HCT116 (cell line): ENCODE data around the gene CORO2A. TPM values are rescaled to one million over a fixed set of nuclear protein-coding genes. Genes with fewer than 3 reads are reported as not detected.

Experiments
- ATAC-seq: fragments of 200-7000 bp; cut with Tn5 transposase; 2 replicates; pipeline ENCODE4 v1.9.1; 2020; ENCODE audit warnings: mild to moderate bottlenecking, moderate library complexity
- BruUV-seq: library from RNA; stranded (reverse); fragments of 400-500 nt; replicated peaks from 2 replicates; lab custom pipeline; 2021; lab: Mats Ljungman, UMichigan
- CTCF ChIA-PET: fragments of 300-600 bp; sonication (Branson Sonifier 250); formaldehyde crosslinking; loops from one replicate; lab custom pipeline; 2021; ENCODE audit warnings: antibody characterized with exemption; lab: Charles Lee
- POLR2A ChIA-PET: fragments of 300-600, 350-600 bp; sonication (Branson Sonifier 250); formaldehyde crosslinking; loops from one replicate; lab custom pipeline; 2021; ENCODE audit warnings: antibody characterized with exemption; lab: Charles Lee
- RAD21 ChIA-PET, 2 experiments: fragments of 300-600 bp; sonication (Branson Sonifier 250); formaldehyde crosslinking; loops; one replicate each; lab custom pipeline; 2023; ENCODE audit warnings: low total read pairs in 2 of 2; ENCODE audit not compliant: uncharacterized antibody in 2 of 2, unreplicated experiment in 2 of 2, low non-redundant PET in 1 of 2; lab: Charles Lee
- DNase-seq: peaks from one replicate; pipeline ENCODE4 v3.0.0-alpha.2; 2010; ENCODE audit warnings: low read depth, low spot score
- H2AFZ ChIP-seq: fragments of 200-600 bp; shearing (Covaris generic), sonication (generic); 2 replicates; pipeline ENCODE4 v1.6.1; 2017; ENCODE audit warnings: low read depth, mixed run types, mixed read lengths, antibody characterized with exemption, low read length; ENCODE audit not compliant: poor library complexity, severe bottlenecking
- H3K27ac ChIP-seq: 2 replicates; pipeline ENCODE4 v1.5.1; 2012; ENCODE audit warnings: low read depth, low read length
- H3K27me3 ChIP-seq: fragments of 200-600 bp; sonication (generic); 2 replicates; pipeline ENCODE4 v1.6.1; 2016; ENCODE audit warnings: mixed run types, low read length, mixed read lengths; ENCODE audit not compliant: insufficient read depth
- H3K36me3 ChIP-seq, 2 experiments: fragments of 200-500 bp in 1 of 2; fragments of 200-600 bp in 1 of 2; sonication (Bioruptor generic) in 1 of 2; sonication (generic) in 1 of 2; 2 replicates each; pipeline versions ENCODE4 v1.5.1 to v1.6.1; 2014 to 2016; ENCODE audit warnings: low read length in 2 of 2, inconsistent platforms in 1 of 2, mixed read lengths in 1 of 2, mixed run types in 1 of 2; ENCODE audit not compliant: insufficient read depth in 2 of 2, control insufficient read depth in 1 of 2
- H3K4me1 ChIP-seq, 2 experiments: fragments of 200-600 bp in 1 of 2; sonication (generic) in 1 of 2; 2 replicates each; pipeline versions ENCODE4 v1.5.1 to v1.6.1; 2012 to 2017; ENCODE audit warnings: low read length in 2 of 2, inconsistent platforms in 1 of 2, mild to moderate bottlenecking in 1 of 2, mixed read lengths in 1 of 2, mixed run types in 1 of 2, moderate library complexity in 1 of 2; ENCODE audit not compliant: insufficient read depth in 2 of 2, control insufficient read depth in 1 of 2
- H3K4me2 ChIP-seq: fragments of 200-600 bp; sonication (generic); 2 replicates; pipeline ENCODE4 v1.6.1; 2017; ENCODE audit warnings: mixed run types, low read length, mixed read lengths
- H3K4me3 ChIP-seq, 2 experiments: fragments of 200-600 bp in 1 of 2; sonication (generic) in 1 of 2; replicated peaks in 1 of 2; 2 replicates each; pipeline ENCODE4 v1.5.1; 2011 to 2016; ENCODE audit warnings: low read length in 2 of 2, control low read depth in 1 of 2, low read depth in 1 of 2, mild to moderate bottlenecking in 1 of 2, mixed read lengths in 1 of 2, mixed run types in 1 of 2
- H3K79me2 ChIP-seq: fragments of 200-600 bp; sonication (generic); 2 replicates; pipeline ENCODE4 v1.6.1; 2017; ENCODE audit warnings: mild to moderate bottlenecking, mixed run types, low read length, moderate library complexity, mixed read lengths; ENCODE audit not compliant: insufficient read depth
- H3K9ac ChIP-seq: fragments of 200-600 bp; sonication (generic); 2 replicates; pipeline ENCODE4 v1.6.1; 2016; ENCODE audit warnings: low read length, mixed read lengths
- H3K9me2 ChIP-seq: fragments of 200-600 bp; sonication (generic), shearing (Covaris generic); 2 replicates; pipeline ENCODE4 v1.6.1; 2017; ENCODE audit warnings: mixed run types, mild to moderate bottlenecking, moderate library complexity; ENCODE audit not compliant: insufficient read depth
- H3K9me3 ChIP-seq, 2 experiments: fragments of 200-500 bp in 1 of 2; fragments of 200-600 bp in 1 of 2; sonication (Bioruptor generic) in 1 of 2; sonication (generic) in 1 of 2; 2 replicates each; pipeline ENCODE4 v1.6.1; 2014 to 2017; ENCODE audit warnings: low read length in 2 of 2, mixed read lengths in 2 of 2, inconsistent platforms in 1 of 2, low read depth in 1 of 2, mild to moderate bottlenecking in 1 of 2, mixed run types in 1 of 2, moderate library complexity in 1 of 2; ENCODE audit not compliant: control insufficient read depth in 1 of 2, insufficient read depth in 1 of 2
- H4K20me1 ChIP-seq: fragments of 200-600 bp; sonication (generic), shearing (Covaris generic); 2 replicates; pipeline ENCODE4 v1.6.1; 2017; ENCODE audit warnings: mixed run types, mild to moderate bottlenecking, moderate library complexity; ENCODE audit not compliant: insufficient read depth
- ELF1 ChIP-seq: IDR thresholded peaks from 2 replicates; pipeline ENCODE4 v1.6.1; 2012; ENCODE audit warnings: low read depth, borderline replicate concordance
- EZH2 ChIP-seq: fragments of 200-600 bp; sonication (generic); IDR thresholded peaks from 2 replicates; pipeline ENCODE4 v1.6.1; 2017; ENCODE audit warnings: antibody characterized with exemption, mixed run types
- EZH2phosphoT487 ChIP-seq: fragments of 200-600 bp; IDR thresholded peaks from 2 replicates; pipeline ENCODE4 v1.6.1; 2018; ENCODE audit warnings: antibody characterized with exemption, borderline replicate concordance
- JUND ChIP-seq: IDR thresholded peaks from 2 replicates; pipeline ENCODE4 v1.6.1; 2012
- MAX ChIP-seq: IDR thresholded peaks from 2 replicates; pipeline ENCODE4 v1.6.1; 2012
- POLR2A ChIP-seq: IDR thresholded peaks from 2 replicates; pipeline ENCODE4 v1.7.0; 2011; ENCODE audit warnings: borderline replicate concordance; ENCODE audit not compliant: insufficient read depth, insufficient read length; ENCODE audit errors: extremely low read depth
- POLR2AphosphoS5 ChIP-seq: IDR thresholded peaks from 2 replicates; pipeline ENCODE4 v1.6.1; 2011; ENCODE audit warnings: mild to moderate bottlenecking, low read depth, low read length, moderate library complexity
- RAD21 ChIP-seq: IDR thresholded peaks from 2 replicates; pipeline ENCODE4 v1.6.1; 2012; ENCODE audit warnings: low read depth, mild to moderate bottlenecking
- REST ChIP-seq: IDR thresholded peaks from 2 replicates; pipeline ENCODE4 v1.6.1; 2012; ENCODE audit warnings: low read depth
- SP1 ChIP-seq: IDR thresholded peaks from 2 replicates; pipeline ENCODE4 v1.6.1; 2012; ENCODE audit warnings: low read depth
- SRF ChIP-seq: IDR thresholded peaks from 2 replicates; pipeline ENCODE4 v1.6.1; 2012; ENCODE audit warnings: low read depth
- YY1 ChIP-seq: IDR thresholded peaks from 2 replicates; pipeline ENCODE4 v1.6.1; 2011; ENCODE audit warnings: low read length, low read depth, moderate library complexity, mild to moderate bottlenecking; ENCODE audit not compliant: insufficient replicate concordance; ENCODE audit errors: extremely low read depth
- ZBTB33 ChIP-seq: IDR thresholded peaks from 2 replicates; pipeline ENCODE4 v1.6.1; 2011; ENCODE audit warnings: mild to moderate bottlenecking, low read length, moderate library complexity; ENCODE audit not compliant: insufficient replicate concordance; ENCODE audit errors: extremely low read depth
- ZFX ChIP-seq: fragments of 450-650 bp; IDR thresholded peaks from 2 replicates; pipeline ENCODE4 v1.6.1; 2017
- ZNF274 ChIP-seq: fragments of 200-500 bp; sonication (Bioruptor generic); IDR thresholded peaks from 2 replicates; pipeline ENCODE4 v1.6.1; 2014; ENCODE audit warnings: mild to moderate bottlenecking, low read depth, low read length, inconsistent platforms
- intact Hi-C: fragments of 100-400 bp; cut with micrococcal nuclease; formaldehyde crosslinking; loops from 2 replicates; pipeline ENCODE4 v1.10.0; 2022
- total RNA-seq: library from RNA; stranded (reverse); gene quantifications from one replicate; pipeline ENCODE4 v1.2.1, GENCODE V29; 2021; ENCODE audit not compliant: unreplicated experiment

Gene CORO2A
- total RNA-seq, 1 experiment from 2014 or later = 5.7 TPM

- BruUV-seq = no TSS peak
- DNase-seq = no peak
- no peak overlapping the region for H3K4me2 ChIP-seq
- no peaks in the 10 kb centered on the region for H3K27me3 ChIP-seq
- intact Hi-C loops = no loop called here
- TF ChIP-seq EZH2phosphoT487 (no peak), JUND (no peak), YY1 (no peak), SRF (no peak), EZH2 (no peak), ELF1 (no peak), SP1 (no peak), REST (no peak), ZBTB33 (no peak), ZNF274 (no peak), POLR2A (no peak), POLR2AphosphoS5 (no peak), RAD21 (no peak), ZFX (no peak), MAX (no peak)
- TF ChIP-seq, all 23 proteins: peak for 0
- Histone ChIP-seq H3K79me2 (no peaks in the 10 kb centered on the region), H3K4me1 (no peaks in the 10 kb centered on the region), H3K9ac (no peak overlapping the region), H2AFZ (no peak overlapping the region), H3K36me3 (0 out of 4 replicates have a peak, but pooled peaks cover 0 to 2% of the 10 kb centered on the region in 2 experiments), H3K27ac (no peak overlapping the region), H4K20me1 (no peaks in the 10 kb centered on the region), H3K4me3 (no peak overlapping the region), H3K9me3 (no peaks in the 10 kb centered on the region), H3K9me2 (no peaks in the 10 kb centered on the region)
- no peak for ATAC-seq
- POLR2A ChIA-PET = interaction anchor here (0.6 kb wide), 1 partner anchor 35 kb away, joined by 3 read pairs; the partner anchor contains the start of gene NANS
- RAD21 ChIA-PET = no interaction called here
- CTCF ChIA-PET = no interaction called here
These were observed 100.5 kb downstream of the CORO2A start for GRCh38 chr9:98091735-98092612.
